Caco-2 (cell line): ENCODE results near the gene RAB9A. TPM values are rescaled to one million over a fixed set of nuclear protein-coding genes. Genes with fewer than 3 reads are reported as not detected.

Experiments used
- BruUV-seq: library from RNA; stranded (reverse); fragments of 400-500 nt; replicated peaks from 2 replicates; lab custom pipeline; 2021; lab: Mats Ljungman, UMichigan
- CTCF ChIA-PET: fragments of 300-600 bp; sonication (Branson Sonifier 250); formaldehyde crosslinking; loops from one replicate; lab custom pipeline; 2022; ENCODE audit warnings: antibody characterized with exemption; lab: Charles Lee
- POLR2A ChIA-PET: fragments of 300-600 bp; sonication (Branson Sonifier 250); formaldehyde crosslinking; loops from one replicate; lab custom pipeline; 2022; ENCODE audit warnings: antibody characterized with exemption; lab: Charles Lee
- DNase-seq, 2 experiments: peaks; one replicate each; pipeline versions ENCODE4 v3.0.0 to v3.0.0-alpha.2; 2020 to 2022
- H3K27me3 ChIP-seq: replicated peaks from 2 replicates; pipeline ENCODE4 v1.6.0; 2011; ENCODE audit warnings: low read length; ENCODE audit not compliant: control insufficient read depth, insufficient read depth
- H3K36me3 ChIP-seq: 2 replicates; pipeline ENCODE4 v1.5.1; 2011; ENCODE audit warnings: low read length; ENCODE audit not compliant: control insufficient read depth, insufficient read depth
- H3K4me1 ChIP-seq: fragments of 250-450 bp; sonication (Bioruptor Pico); 2 replicates; pipeline ENCODE4 v1.5.1; 2020; ENCODE audit warnings: mild to moderate bottlenecking
- H3K4me3 ChIP-seq: 2 replicates; pipeline ENCODE4 v1.5.1; 2011; ENCODE audit warnings: low read depth, mild to moderate bottlenecking, control low read depth, low read length
- H3K9me3 ChIP-seq: fragments of 250-450 bp; sonication (Bioruptor Pico); 2 replicates; pipeline ENCODE4 v1.5.1; 2020; ENCODE audit warnings: mild to moderate bottlenecking, moderate library complexity
- H3K27ac Mint-ChIP-seq: one replicate; pipeline ENCODE4 v1.8.0; 2022; ENCODE audit warnings: mixed read lengths; ENCODE audit not compliant: unreplicated experiment
- H3K27me3 Mint-ChIP-seq: one replicate; pipeline ENCODE4 v1.8.0; 2022; ENCODE audit warnings: mixed read lengths; ENCODE audit not compliant: insufficient read depth, unreplicated experiment
- H3K36me3 Mint-ChIP-seq: one replicate; pipeline ENCODE4 v1.8.0; 2022; ENCODE audit warnings: mild to moderate bottlenecking, mixed read lengths; ENCODE audit not compliant: insufficient read depth, unreplicated experiment
- H3K4me1 Mint-ChIP-seq: one replicate; pipeline ENCODE4 v1.8.0; 2022; ENCODE audit warnings: low read depth, mixed read lengths; ENCODE audit not compliant: unreplicated experiment
- H3K4me3 Mint-ChIP-seq: one replicate; pipeline ENCODE4 v1.8.0; 2022; ENCODE audit warnings: mild to moderate bottlenecking, moderate library complexity, mixed read lengths; ENCODE audit not compliant: unreplicated experiment
- H3K9me3 Mint-ChIP-seq: one replicate; pipeline ENCODE4 v1.8.0; 2022; ENCODE audit warnings: mixed read lengths; ENCODE audit not compliant: unreplicated experiment
- CTCF ChIP-seq, 2 experiments: fragments of 200-600 bp in 1 of 2; IDR thresholded peaks; 1 replicate in 1 of 2; 2 replicates in 1 of 2; pipeline versions ENCODE4 v1.5.1 to v1.8.0; 2011 to 2022; ENCODE audit warnings: antibody characterized with exemption in 1 of 2, control low read depth in 1 of 2, inconsistent platforms in 1 of 2, low read depth in 1 of 2, low read length in 1 of 2, mild to moderate bottlenecking in 1 of 2, moderate library complexity in 1 of 2; ENCODE audit not compliant: insufficient read depth in 1 of 2, severe bottlenecking in 1 of 2, unreplicated experiment in 1 of 2
- intact Hi-C: fragments of 100-400 bp; cut with micrococcal nuclease; formaldehyde crosslinking; loops from one replicate; pipeline ENCODE4 v1.10.0; 2022; ENCODE audit not compliant: unreplicated experiment
- total RNA-seq: library from RNA; stranded (reverse); gene quantifications from 2 replicates; pipeline ENCODE4 v1.2.3, GENCODE V29; 2022

The RAB9A gene
- total RNA-seq, 1 experiment from 2014 or later = 22.9 TPM

GRCh38 chrX:13732246-13733067 is 43.5 kb downstream of the RAB9A start:
- intact Hi-C loops = loop anchor here (5.0 kb wide), 1 partner anchor 65 kb away; no protein-coding TSS in a partner anchor
- Histone ChIP-seq H3K27me3 (no peaks in the 10 kb centered on the region), H3K9me3 (no peaks in the 10 kb centered on the region), H3K4me3 (no peak overlapping the region), H3K4me1 (no peaks in the 10 kb centered on the region), H3K36me3 (no peaks in the 10 kb centered on the region)
- Mint-ChIP-seq H3K4me3 (peak overlapping the region; percentile 33), H3K27me3 (no peaks in the 10 kb centered on the region), H3K27ac (peak overlapping the region; percentile 60), H3K36me3 (peaks cover 37% of the 10 kb centered on the region), H3K9me3 (peaks cover 5% of the 10 kb centered on the region), H3K4me1 (peaks cover 20% of the 10 kb centered on the region)
- no peak for TF ChIP-seq CTCF (IDR thresholded peaks at IDR 0.05; ENCODE audit: insufficient read depth in 1 of 2, low read depth in 1 of 2, low read length in 1 of 2, severe bottlenecking in 1 of 2, unreplicated experiment in 1 of 2)
- CTCF ChIA-PET = no interaction called here
- BruUV-seq = no TSS peak
- POLR2A ChIA-PET = no interaction called here
- no peak for DNase-seq

- Mint-ChIP-seq H3K9me3 (no peaks in the 10 kb centered on the region), H3K36me3 (peaks cover 27% of the 10 kb centered on the region), H3K27me3 (no peaks in the 10 kb centered on the region), H3K4me1 (peaks cover 20% of the 10 kb centered on the region), H3K4me3 (peak overlapping the region; percentile 95), H3K27ac (peak overlapping the region; percentile 98)
- BruUV-seq = TSS peak; percentile 55
- H3K36me3 ChIP-seq = no peaks in the 10 kb centered on the region
- H3K4me1 ChIP-seq = no peaks in the 10 kb centered on the region
- intact Hi-C loops = loop anchor here (5.0 kb wide), 1 partner anchor 66 kb away; no protein-coding TSS in a partner anchor
- POLR2A ChIA-PET = interaction anchor here (0.6 to 1.8 kb wide), 5 partner anchors 21 to 296 kb away, joined by 5 to 13 read pairs (median 9); partner anchors contain the start of genes GEMIN8 and RAB9A
- DNase-seq = no peak
- H3K4me3 ChIP-seq = peak overlapping the region; percentile 62
- no peak for TF ChIP-seq CTCF (IDR thresholded peaks at IDR 0.05; ENCODE audit: insufficient read depth in 1 of 2, low read depth in 1 of 2, low read length in 1 of 2, severe bottlenecking in 1 of 2, unreplicated experiment in 1 of 2)
- no peaks in the 10 kb centered on the region for H3K27me3 ChIP-seq
- no peaks in the 10 kb centered on the region for H3K9me3 ChIP-seq
- CTCF ChIA-PET = interaction anchor here (1.4 kb wide), 1 partner anchor 9 kb away, joined by 4 read pairs; no protein-coding TSS in a partner anchor
Observed at GRCh38 chrX:13733506-13733905, 44.6 kb downstream of the RAB9A start.
